HCT116 (cell line): ENCODE measurements around the gene ACTN2. TPM values are rescaled to one million over a fixed set of nuclear protein-coding genes. Genes with fewer than 3 reads are reported as not detected.

Source experiments
- ATAC-seq: fragments of 200-7000 bp; cut with Tn5 transposase; 2 replicates; pipeline ENCODE4 v1.9.1; 2020; ENCODE audit warnings: mild to moderate bottlenecking, moderate library complexity
- BruUV-seq: library from RNA; stranded (reverse); fragments of 400-500 nt; replicated peaks from 2 replicates; lab custom pipeline; 2021; lab: Mats Ljungman, UMichigan
- CTCF ChIA-PET: fragments of 300-600 bp; sonication (Branson Sonifier 250); formaldehyde crosslinking; loops from one replicate; lab custom pipeline; 2021; ENCODE audit warnings: antibody characterized with exemption; lab: Charles Lee
- POLR2A ChIA-PET: fragments of 300-600, 350-600 bp; sonication (Branson Sonifier 250); formaldehyde crosslinking; loops from one replicate; lab custom pipeline; 2021; ENCODE audit warnings: antibody characterized with exemption; lab: Charles Lee
- RAD21 ChIA-PET, 2 experiments: fragments of 300-600 bp; sonication (Branson Sonifier 250); formaldehyde crosslinking; loops; one replicate each; lab custom pipeline; 2023; ENCODE audit warnings: low total read pairs in 2 of 2; ENCODE audit not compliant: uncharacterized antibody in 2 of 2, unreplicated experiment in 2 of 2, low non-redundant PET in 1 of 2; lab: Charles Lee
- DNase-seq: peaks from one replicate; pipeline ENCODE4 v3.0.0-alpha.2; 2010; ENCODE audit warnings: low read depth, low spot score
- H2AFZ ChIP-seq: fragments of 200-600 bp; shearing (Covaris generic), sonication (generic); 2 replicates; pipeline ENCODE4 v1.6.1; 2017; ENCODE audit warnings: low read depth, mixed run types, mixed read lengths, antibody characterized with exemption, low read length; ENCODE audit not compliant: poor library complexity, severe bottlenecking
- H3K27ac ChIP-seq: 2 replicates; pipeline ENCODE4 v1.5.1; 2012; ENCODE audit warnings: low read depth, low read length
- H3K27me3 ChIP-seq: fragments of 200-600 bp; sonication (generic); 2 replicates; pipeline ENCODE4 v1.6.1; 2016; ENCODE audit warnings: mixed run types, low read length, mixed read lengths; ENCODE audit not compliant: insufficient read depth
- H3K36me3 ChIP-seq, 2 experiments: fragments of 200-500 bp in 1 of 2; fragments of 200-600 bp in 1 of 2; sonication (Bioruptor generic) in 1 of 2; sonication (generic) in 1 of 2; 2 replicates each; pipeline versions ENCODE4 v1.5.1 to v1.6.1; 2014 to 2016; ENCODE audit warnings: low read length in 2 of 2, inconsistent platforms in 1 of 2, mixed read lengths in 1 of 2, mixed run types in 1 of 2; ENCODE audit not compliant: insufficient read depth in 2 of 2, control insufficient read depth in 1 of 2
- H3K4me1 ChIP-seq, 2 experiments: fragments of 200-600 bp in 1 of 2; sonication (generic) in 1 of 2; 2 replicates each; pipeline versions ENCODE4 v1.5.1 to v1.6.1; 2012 to 2017; ENCODE audit warnings: low read length in 2 of 2, inconsistent platforms in 1 of 2, mild to moderate bottlenecking in 1 of 2, mixed read lengths in 1 of 2, mixed run types in 1 of 2, moderate library complexity in 1 of 2; ENCODE audit not compliant: insufficient read depth in 2 of 2, control insufficient read depth in 1 of 2
- H3K4me2 ChIP-seq: fragments of 200-600 bp; sonication (generic); 2 replicates; pipeline ENCODE4 v1.6.1; 2017; ENCODE audit warnings: mixed run types, low read length, mixed read lengths
- H3K4me3 ChIP-seq, 2 experiments: fragments of 200-600 bp in 1 of 2; sonication (generic) in 1 of 2; replicated peaks in 1 of 2; 2 replicates each; pipeline ENCODE4 v1.5.1; 2011 to 2016; ENCODE audit warnings: low read length in 2 of 2, control low read depth in 1 of 2, low read depth in 1 of 2, mild to moderate bottlenecking in 1 of 2, mixed read lengths in 1 of 2, mixed run types in 1 of 2
- H3K79me2 ChIP-seq: fragments of 200-600 bp; sonication (generic); 2 replicates; pipeline ENCODE4 v1.6.1; 2017; ENCODE audit warnings: mild to moderate bottlenecking, mixed run types, low read length, moderate library complexity, mixed read lengths; ENCODE audit not compliant: insufficient read depth
- H3K9ac ChIP-seq: fragments of 200-600 bp; sonication (generic); 2 replicates; pipeline ENCODE4 v1.6.1; 2016; ENCODE audit warnings: low read length, mixed read lengths
- H3K9me2 ChIP-seq: fragments of 200-600 bp; sonication (generic), shearing (Covaris generic); 2 replicates; pipeline ENCODE4 v1.6.1; 2017; ENCODE audit warnings: mixed run types, mild to moderate bottlenecking, moderate library complexity; ENCODE audit not compliant: insufficient read depth
- H3K9me3 ChIP-seq, 2 experiments: fragments of 200-500 bp in 1 of 2; fragments of 200-600 bp in 1 of 2; sonication (Bioruptor generic) in 1 of 2; sonication (generic) in 1 of 2; 2 replicates each; pipeline ENCODE4 v1.6.1; 2014 to 2017; ENCODE audit warnings: low read length in 2 of 2, mixed read lengths in 2 of 2, inconsistent platforms in 1 of 2, low read depth in 1 of 2, mild to moderate bottlenecking in 1 of 2, mixed run types in 1 of 2, moderate library complexity in 1 of 2; ENCODE audit not compliant: control insufficient read depth in 1 of 2, insufficient read depth in 1 of 2
- H4K20me1 ChIP-seq: fragments of 200-600 bp; sonication (generic), shearing (Covaris generic); 2 replicates; pipeline ENCODE4 v1.6.1; 2017; ENCODE audit warnings: mixed run types, mild to moderate bottlenecking, moderate library complexity; ENCODE audit not compliant: insufficient read depth
- CBX3 ChIP-seq: IDR thresholded peaks from 2 replicates; pipeline ENCODE4 v1.6.1; 2012; ENCODE audit warnings: low read depth
- CEBPB ChIP-seq: IDR thresholded peaks from 2 replicates; pipeline ENCODE4 v1.6.1; 2012; ENCODE audit warnings: low read depth
- EGR1 ChIP-seq: IDR thresholded peaks from 2 replicates; pipeline ENCODE4 v1.6.1; 2012; ENCODE audit warnings: low read depth
- JUND ChIP-seq: IDR thresholded peaks from 2 replicates; pipeline ENCODE4 v1.6.1; 2012
- RAD21 ChIP-seq: IDR thresholded peaks from 2 replicates; pipeline ENCODE4 v1.6.1; 2012; ENCODE audit warnings: low read depth, mild to moderate bottlenecking
- ZFX ChIP-seq: fragments of 450-650 bp; IDR thresholded peaks from 2 replicates; pipeline ENCODE4 v1.6.1; 2017
- intact Hi-C: fragments of 100-400 bp; cut with micrococcal nuclease; formaldehyde crosslinking; loops from 2 replicates; pipeline ENCODE4 v1.10.0; 2022
- total RNA-seq: library from RNA; stranded (reverse); gene quantifications from one replicate; pipeline ENCODE4 v1.2.1, GENCODE V29; 2021; ENCODE audit not compliant: unreplicated experiment
- TF ChIP-seq, protein P1 (sequence below), 3 experiments: fragments of 200-600 bp in 1 of 3; sonication (generic) in 1 of 3; IDR thresholded peaks in 2 of 3; conservative IDR thresholded peaks in 1 of 3; 2 replicates each; pipeline ENCODE4 v1.5.1; 2012 to 2017; ENCODE audit warnings: low read depth in 2 of 3, low read length in 2 of 3, antibody characterized with exemption in 1 of 3, borderline replicate concordance in 1 of 3, control low read depth in 1 of 3, mild to moderate bottlenecking in 1 of 3, mixed read lengths in 1 of 3, mixed run types in 1 of 3, moderate library complexity in 1 of 3; ENCODE audit not compliant: insufficient read depth in 1 of 3
- TF ChIP-seq, protein P2 (sequence below): IDR thresholded peaks from 2 replicates; pipeline ENCODE4 v1.6.1; 2011; ENCODE audit warnings: mild to moderate bottlenecking, low read length, moderate library complexity; ENCODE audit not compliant: insufficient replicate concordance; ENCODE audit errors: extremely low read depth
- TF ChIP-seq, protein P3 (sequence below): IDR thresholded peaks from 2 replicates; pipeline ENCODE4 v1.6.1; 2012

Gene ACTN2
- total RNA-seq, 1 experiment from 2014 or later, result 0.20 TPM

DNA sequence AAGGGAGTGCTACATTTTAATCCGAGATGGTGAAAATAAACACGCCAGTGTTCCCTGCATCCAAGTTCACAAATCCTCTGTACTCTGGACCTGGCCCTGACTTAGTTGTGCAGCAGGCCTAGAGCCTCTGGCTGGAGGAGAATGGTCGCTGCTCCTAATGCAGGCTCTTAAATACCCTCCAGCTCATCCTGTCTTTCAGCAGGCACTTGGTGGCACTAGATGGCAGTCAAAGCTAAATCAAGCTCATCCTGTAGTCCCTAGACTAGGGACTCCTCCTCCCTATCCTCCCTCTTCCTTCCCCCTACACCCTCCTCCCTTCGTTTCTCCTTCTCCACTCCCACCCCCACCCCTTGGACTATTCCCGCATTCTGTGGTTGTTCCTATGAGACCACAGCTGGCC is 67.2 kb downstream of the ACTN2 start:
- H3K36me3 ChIP-seq, result no peaks in the 10 kb centered on the region
- no peaks in the 10 kb centered on the region for H3K27me3 ChIP-seq
- H3K9me3 ChIP-seq, result no peaks in the 10 kb centered on the region
- ChIA-PET CTCF (interaction anchor here (0.7 to 1.3 kb wide), 4 partner anchors 116 to 808 kb away, joined by 3 to 16 read pairs (median 8); no protein-coding TSS in a partner anchor), RAD21 (interaction anchor here (0.6 to 1.0 kb wide), 3 partner anchors 185 to 633 kb away, joined by 3 to 5 read pairs (median 4); no protein-coding TSS in a partner anchor), POLR2A (interaction anchor here (0.6 kb wide), 1 partner anchor 919 kb away, joined by 4 read pairs; no protein-coding TSS in a partner anchor)
- ATAC-seq, result peak; percentile 100
- no peak overlapping the region for H2AFZ ChIP-seq
- intact Hi-C loops, result loop anchor here (1.0 to 5.0 kb wide), 4 partner anchors 116 to 809 kb away; no protein-coding TSS in a partner anchor
- no peaks in the 10 kb centered on the region for H4K20me1 ChIP-seq
- no peaks in the 10 kb centered on the region for H3K79me2 ChIP-seq
- TF ChIP-seq, protein P1, sequence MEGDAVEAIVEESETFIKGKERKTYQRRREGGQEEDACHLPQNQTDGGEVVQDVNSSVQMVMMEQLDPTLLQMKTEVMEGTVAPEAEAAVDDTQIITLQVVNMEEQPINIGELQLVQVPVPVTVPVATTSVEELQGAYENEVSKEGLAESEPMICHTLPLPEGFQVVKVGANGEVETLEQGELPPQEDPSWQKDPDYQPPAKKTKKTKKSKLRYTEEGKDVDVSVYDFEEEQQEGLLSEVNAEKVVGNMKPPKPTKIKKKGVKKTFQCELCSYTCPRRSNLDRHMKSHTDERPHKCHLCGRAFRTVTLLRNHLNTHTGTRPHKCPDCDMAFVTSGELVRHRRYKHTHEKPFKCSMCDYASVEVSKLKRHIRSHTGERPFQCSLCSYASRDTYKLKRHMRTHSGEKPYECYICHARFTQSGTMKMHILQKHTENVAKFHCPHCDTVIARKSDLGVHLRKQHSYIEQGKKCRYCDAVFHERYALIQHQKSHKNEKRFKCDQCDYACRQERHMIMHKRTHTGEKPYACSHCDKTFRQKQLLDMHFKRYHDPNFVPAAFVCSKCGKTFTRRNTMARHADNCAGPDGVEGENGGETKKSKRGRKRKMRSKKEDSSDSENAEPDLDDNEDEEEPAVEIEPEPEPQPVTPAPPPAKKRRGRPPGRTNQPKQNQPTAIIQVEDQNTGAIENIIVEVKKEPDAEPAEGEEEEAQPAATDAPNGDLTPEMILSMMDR (IDR thresholded peaks at IDR 0.05 in 2 of 3, conservative IDR thresholded peaks at IDR 0.05 in 1 of 3; ENCODE audit: borderline replicate concordance in 1 of 3, insufficient read depth in 1 of 3, low read depth in 2 of 3, low read length in 2 of 3), result peak; percentile 42 to 55 (median 43); a peak in 5 of 6 replicates
- TF ChIP-seq RAD21 (peak; percentile 73), ZFX (no peak)
- H3K4me2 ChIP-seq, result no peak overlapping the region
- no peak overlapping the region for H3K27ac ChIP-seq
- no peak overlapping the region for H3K9ac ChIP-seq
- H3K4me3 ChIP-seq, result no peak overlapping the region
- H3K9me2 ChIP-seq, result no peaks in the 10 kb centered on the region
- peak; percentile 56 for DNase-seq
- BruUV-seq, result no TSS peak
- no peaks in the 10 kb centered on the region for H3K4me1 ChIP-seq

DNA sequence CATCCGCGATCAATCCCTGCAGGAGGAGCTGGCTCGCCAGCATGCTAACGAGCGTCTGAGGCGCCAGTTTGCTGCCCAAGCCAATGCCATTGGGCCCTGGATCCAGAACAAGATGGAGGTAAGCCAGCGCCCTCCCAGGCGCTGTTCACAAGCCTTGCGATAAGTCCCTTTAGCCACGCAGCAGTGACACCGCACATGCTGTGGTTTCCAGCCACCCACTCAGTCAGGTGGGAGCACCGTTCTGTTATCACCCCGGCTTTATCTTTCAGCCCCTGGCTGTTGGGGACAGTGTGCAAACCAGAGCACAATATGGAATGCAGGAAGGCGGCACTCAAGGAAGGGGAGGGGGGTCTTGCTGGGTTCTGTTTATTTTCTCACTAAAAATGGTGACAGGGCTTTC is 67.7 kb downstream of the ACTN2 start:
- Histone ChIP-seq H2AFZ (no peak overlapping the region), H3K4me1 (no peaks in the 10 kb centered on the region), H3K27me3 (no peaks in the 10 kb centered on the region), H3K36me3 (no peaks in the 10 kb centered on the region), H3K9me3 (no peaks in the 10 kb centered on the region), H3K79me2 (no peaks in the 10 kb centered on the region), H3K9me2 (no peaks in the 10 kb centered on the region), H3K9ac (no peak overlapping the region), H3K27ac (no peak overlapping the region), H3K4me2 (no peak overlapping the region), H3K4me3 (no peak overlapping the region), H4K20me1 (no peaks in the 10 kb centered on the region)
- ATAC-seq, result no peak
- no TSS peak for BruUV-seq
- ChIA-PET RAD21 (interaction anchor here (0.6 to 1.0 kb wide), 3 partner anchors 184 to 633 kb away, joined by 3 to 5 read pairs (median 4); no protein-coding TSS in a partner anchor), POLR2A (interaction anchor here (0.6 kb wide), 1 partner anchor 918 kb away, joined by 4 read pairs; no protein-coding TSS in a partner anchor), CTCF (interaction anchor here (1.3 kb wide), 3 partner anchors 145 to 808 kb away, joined by 6 to 16 read pairs (median 9); no protein-coding TSS in a partner anchor)
- intact Hi-C loops, result loop anchor here (1.0 to 5.0 kb wide), 4 partner anchors 115 to 808 kb away; no protein-coding TSS in a partner anchor
- no peak for DNase-seq
- TF ChIP-seq, protein P2, sequence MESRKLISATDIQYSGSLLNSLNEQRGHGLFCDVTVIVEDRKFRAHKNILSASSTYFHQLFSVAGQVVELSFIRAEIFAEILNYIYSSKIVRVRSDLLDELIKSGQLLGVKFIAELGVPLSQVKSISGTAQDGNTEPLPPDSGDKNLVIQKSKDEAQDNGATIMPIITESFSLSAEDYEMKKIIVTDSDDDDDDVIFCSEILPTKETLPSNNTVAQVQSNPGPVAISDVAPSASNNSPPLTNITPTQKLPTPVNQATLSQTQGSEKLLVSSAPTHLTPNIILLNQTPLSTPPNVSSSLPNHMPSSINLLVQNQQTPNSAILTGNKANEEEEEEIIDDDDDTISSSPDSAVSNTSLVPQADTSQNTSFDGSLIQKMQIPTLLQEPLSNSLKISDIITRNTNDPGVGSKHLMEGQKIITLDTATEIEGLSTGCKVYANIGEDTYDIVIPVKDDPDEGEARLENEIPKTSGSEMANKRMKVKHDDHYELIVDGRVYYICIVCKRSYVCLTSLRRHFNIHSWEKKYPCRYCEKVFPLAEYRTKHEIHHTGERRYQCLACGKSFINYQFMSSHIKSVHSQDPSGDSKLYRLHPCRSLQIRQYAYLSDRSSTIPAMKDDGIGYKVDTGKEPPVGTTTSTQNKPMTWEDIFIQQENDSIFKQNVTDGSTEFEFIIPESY, result no peak
- TF ChIP-seq CEBPB (no peak), JUND (no peak), CBX3 (no peak), EGR1 (no peak)
- TF ChIP-seq, protein P1 (IDR thresholded peaks at IDR 0.05 in 2 of 3, conservative IDR thresholded peaks at IDR 0.05 in 1 of 3; ENCODE audit: borderline replicate concordance in 1 of 3, insufficient read depth in 1 of 3, low read depth in 2 of 3, low read length in 2 of 3), result no peak
- TF ChIP-seq, protein P3, sequence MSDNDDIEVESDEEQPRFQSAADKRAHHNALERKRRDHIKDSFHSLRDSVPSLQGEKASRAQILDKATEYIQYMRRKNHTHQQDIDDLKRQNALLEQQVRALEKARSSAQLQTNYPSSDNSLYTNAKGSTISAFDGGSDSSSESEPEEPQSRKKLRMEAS, result no peak
